Stimulated activated CD4-positive, alpha-beta T cell treated with anti-CD3 and anti-CD28 coated beads, Interleukin-4, amount 100 ng/mL, for 4 hours (primary cell): Measurements from ENCODE around the gene SEMA3F.
A peak's percentile ranks its signal among the peaks of the same experiment; 100 is the strongest.
"Not testable (repeated sequence)": the region's sequence is repeated elsewhere in the genome, so short reads cannot be mapped to it uniquely, and the experiment has no call there.

Experiments
- DNase-seq, 2 experiments: peaks; one replicate each; pipeline ENCODE4 v3.0.0-alpha.2; 2020

SEMA3F gene

GRCh38 chr3:50195501-50196252, 40.6 kb downstream of the SEMA3F start:
- DNase-seq, result no peak

- no peak for DNase-seq
Measured at GRCh38 chr3:50196253-50196801, 41.2 kb downstream of the SEMA3F start.

- DNase-seq, result no peak
Measured at GRCh38 chr3:50201573-50202315, 46.6 kb downstream of the SEMA3F start.

GRCh38 chr3:50202353-50203112, 47.4 kb downstream of the SEMA3F start:
- DNase-seq, result no peak

GRCh38 chr3:50203113-50203808, 48.1 kb downstream of the SEMA3F start:
- DNase-seq, result no peak

GRCh38 chr3:50203809-50204803, 49.0 kb downstream of the SEMA3F start:
- no peak for DNase-seq

- DNase-seq, result no peak
Measured at GRCh38 chr3:50204804-50205412, 49.8 kb downstream of the SEMA3F start, which contains the start of gene SLC38A3. Gene SLC38A3, plus strand, starts transcription at chr3:50205271. Its CDS starts 8,929 bp downstream, at chr3:50214200.

- DNase-seq, result peak in 1 of 2 experiments; percentile 39
Measured at GRCh38 chr3:50205413-50206276, 50.5 kb downstream of the SEMA3F start.

- DNase-seq, result no peak
Measured at GRCh38 chr3:50207359-50208042, 52.4 kb downstream of the SEMA3F start.

GRCh38 chr3:50208677-50209344, 53.7 kb downstream of the SEMA3F start:
- DNase-seq, result no peak

GRCh38 chr3:50210176-50210509, 55.0 kb downstream of the SEMA3F start:
- no peak for DNase-seq

GRCh38 chr3:50210510-50211367, 55.6 kb downstream of the SEMA3F start:
- DNase-seq, result no peak

- DNase-seq, result not testable (repeated sequence)
Measured at GRCh38 chr3:50211368-50211717, 56.2 kb downstream of the SEMA3F start.

- no peak for DNase-seq
Measured at GRCh38 chr3:50211930-50212329, 56.8 kb downstream of the SEMA3F start.

GRCh38 chr3:50212502-50212901, 57.4 kb downstream of the SEMA3F start:
- DNase-seq, result no peak

GRCh38 chr3:50212971-50213370, 57.8 kb downstream of the SEMA3F start:
- no peak for DNase-seq

- no peak for DNase-seq
Measured at GRCh38 chr3:50213373-50213772, 58.2 kb downstream of the SEMA3F start.

- no peak for DNase-seq
Measured at GRCh38 chr3:50214824-50215223, 59.7 kb downstream of the SEMA3F start.
